ENCODE data around the gene FEN1.
A peak's percentile ranks its signal among the peaks of the same experiment; 100 is the strongest.

FEN1 gene

DNA sequence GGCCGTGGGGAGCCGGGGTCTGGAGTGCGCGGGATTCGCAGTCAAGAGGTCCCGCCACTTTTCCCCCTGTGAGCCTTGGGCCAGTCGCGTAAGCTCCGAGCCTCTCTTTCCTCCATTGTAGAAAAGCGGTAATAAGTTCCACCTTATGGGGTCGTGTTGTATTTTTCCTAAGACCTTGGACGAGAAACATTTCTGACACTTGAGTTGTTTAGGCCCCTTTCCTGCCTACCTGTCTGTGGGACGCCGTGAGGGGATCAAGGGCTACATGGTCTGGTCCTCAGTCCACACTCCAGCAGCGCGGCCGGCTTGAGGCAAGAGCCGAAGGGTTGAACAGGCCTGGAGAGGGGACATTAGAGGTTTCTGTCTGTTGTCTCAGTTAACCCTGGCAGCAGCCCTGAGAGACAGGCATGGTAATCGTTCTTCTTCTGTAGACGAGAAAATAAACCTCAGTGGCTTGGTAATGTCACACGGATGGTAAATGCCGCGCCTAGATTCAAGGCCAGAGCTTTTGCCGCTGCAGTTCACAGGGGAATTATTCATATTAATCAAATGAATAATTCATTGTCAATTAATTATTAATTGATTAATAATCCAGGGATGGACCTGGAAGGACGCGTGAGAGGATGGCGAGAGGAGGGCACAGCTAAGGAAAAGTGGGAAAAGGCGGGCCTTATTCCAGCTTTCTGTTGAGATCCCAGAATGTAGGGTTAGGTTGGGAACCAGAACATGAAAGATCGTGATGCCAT lies 545 bp downstream of the FEN1 start:
- DNase-seq, result no peak

DNA sequence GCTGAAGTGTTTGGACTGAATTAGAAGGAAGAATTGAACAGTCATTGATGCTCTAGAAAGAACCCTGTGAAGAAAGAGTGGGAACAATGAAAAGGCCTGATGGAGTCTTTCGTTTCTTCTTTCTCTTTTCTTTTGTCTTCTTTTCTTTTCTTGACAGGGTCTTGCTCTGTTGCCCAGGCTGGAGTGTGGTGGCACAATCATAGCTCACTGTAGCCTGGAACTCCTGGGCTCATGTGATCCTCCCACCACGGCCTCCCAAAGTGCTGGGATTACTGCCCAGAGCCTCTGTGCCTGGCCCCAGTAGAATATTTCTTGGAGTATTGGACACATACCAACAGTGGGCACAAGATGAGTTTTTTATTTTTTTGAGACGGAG lies 1.1 kb downstream of the FEN1 start:
- DNase-seq, result no peak

GRCh38 chr11:61794579-61794978 lies 1.9 kb downstream of the FEN1 start:
- DNase-seq, result no peak

DNA sequence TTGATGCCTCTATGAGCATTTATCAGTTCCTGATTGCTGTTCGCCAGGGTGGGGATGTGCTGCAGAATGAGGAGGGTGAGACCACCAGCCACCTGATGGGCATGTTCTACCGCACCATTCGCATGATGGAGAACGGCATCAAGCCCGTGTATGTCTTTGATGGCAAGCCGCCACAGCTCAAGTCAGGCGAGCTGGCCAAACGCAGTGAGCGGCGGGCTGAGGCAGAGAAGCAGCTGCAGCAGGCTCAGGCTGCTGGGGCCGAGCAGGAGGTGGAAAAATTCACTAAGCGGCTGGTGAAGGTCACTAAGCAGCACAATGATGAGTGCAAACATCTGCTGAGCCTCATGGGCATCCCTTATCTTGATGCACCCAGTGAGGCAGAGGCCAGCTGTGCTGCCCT lies 2.7 kb downstream of the FEN1 start:
- DNase-seq, result no peak

DNA sequence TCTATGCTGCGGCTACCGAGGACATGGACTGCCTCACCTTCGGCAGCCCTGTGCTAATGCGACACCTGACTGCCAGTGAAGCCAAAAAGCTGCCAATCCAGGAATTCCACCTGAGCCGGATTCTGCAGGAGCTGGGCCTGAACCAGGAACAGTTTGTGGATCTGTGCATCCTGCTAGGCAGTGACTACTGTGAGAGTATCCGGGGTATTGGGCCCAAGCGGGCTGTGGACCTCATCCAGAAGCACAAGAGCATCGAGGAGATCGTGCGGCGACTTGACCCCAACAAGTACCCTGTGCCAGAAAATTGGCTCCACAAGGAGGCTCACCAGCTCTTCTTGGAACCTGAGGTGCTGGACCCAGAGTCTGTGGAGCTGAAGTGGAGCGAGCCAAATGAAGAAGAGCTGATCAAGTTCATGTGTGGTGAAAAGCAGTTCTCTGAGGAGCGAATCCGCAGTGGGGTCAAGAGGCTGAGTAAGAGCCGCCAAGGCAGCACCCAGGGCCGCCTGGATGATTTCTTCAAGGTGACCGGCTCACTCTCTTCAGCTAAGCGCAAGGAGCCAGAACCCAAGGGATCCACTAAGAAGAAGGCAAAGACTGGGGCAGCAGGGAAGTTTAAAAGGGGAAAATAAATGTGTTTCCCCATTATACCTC lies 3.3 kb downstream of the FEN1 start:
- DNase-seq, result no peak

DNA sequence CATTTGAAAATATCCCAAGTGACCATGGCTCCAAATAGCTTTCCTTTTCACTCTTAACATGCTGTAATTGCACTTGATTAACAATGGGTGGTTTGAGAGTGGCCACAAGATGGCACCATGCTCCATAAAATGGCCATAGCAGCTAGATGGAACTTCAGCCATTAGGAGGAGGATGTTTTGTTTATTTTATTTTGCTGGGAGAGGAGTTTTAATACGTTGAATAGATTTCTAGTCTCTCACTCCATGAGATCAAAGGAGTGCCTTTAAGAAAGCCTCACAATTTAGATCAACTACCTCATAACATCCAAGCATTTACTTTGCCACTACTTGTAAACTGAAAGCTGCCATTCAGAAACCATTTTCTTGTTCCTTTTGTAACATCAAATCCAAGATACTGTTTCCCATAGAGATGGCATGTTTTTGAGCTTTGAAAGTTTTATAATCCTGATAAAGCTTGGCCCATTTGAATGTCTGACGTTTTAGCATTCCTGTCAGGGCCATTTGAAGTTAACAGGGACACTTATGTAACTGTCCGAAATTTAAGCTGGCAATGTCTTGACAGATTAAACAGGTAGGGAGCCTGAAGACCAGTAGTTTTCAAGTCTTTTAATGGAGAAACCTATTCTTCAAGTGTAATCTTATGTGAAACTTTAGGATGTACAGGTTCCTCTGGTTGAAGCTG lies 4.7 kb downstream of the FEN1 start:
- peak in 50 of 58 donors; percentile 4 to 87 (median 56) for DNase-seq

DNA sequence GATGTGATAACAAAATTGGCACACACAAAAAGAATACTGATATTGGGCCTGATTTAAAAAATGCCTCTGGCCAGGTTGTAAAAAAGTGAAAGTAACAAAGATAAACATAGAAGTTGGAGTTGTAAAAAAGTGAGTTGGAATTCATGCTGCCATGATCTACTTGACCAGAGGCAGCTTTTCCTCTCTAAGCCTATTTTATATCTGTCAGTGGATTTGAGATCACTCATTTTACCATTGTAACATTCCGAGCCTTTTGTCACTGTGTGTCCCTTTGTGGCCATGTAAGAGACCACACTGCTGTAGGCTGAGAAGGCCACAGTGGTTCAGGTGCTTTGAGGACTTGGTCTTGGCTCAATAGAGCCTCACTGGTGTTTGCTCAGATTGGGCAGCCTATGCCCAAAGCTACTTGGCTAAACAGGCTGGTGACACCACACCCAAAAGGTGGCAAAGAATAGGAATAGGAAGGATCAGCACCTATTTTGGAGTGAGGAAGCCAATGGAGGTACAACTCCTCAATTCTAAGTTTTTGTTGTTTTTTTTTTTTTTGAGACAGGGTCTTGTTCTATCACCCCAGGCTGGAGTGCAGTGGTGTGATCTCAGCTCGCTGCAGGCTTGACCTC lies 7.1 kb downstream of the FEN1 start:
- no peak for DNase-seq

DNA sequence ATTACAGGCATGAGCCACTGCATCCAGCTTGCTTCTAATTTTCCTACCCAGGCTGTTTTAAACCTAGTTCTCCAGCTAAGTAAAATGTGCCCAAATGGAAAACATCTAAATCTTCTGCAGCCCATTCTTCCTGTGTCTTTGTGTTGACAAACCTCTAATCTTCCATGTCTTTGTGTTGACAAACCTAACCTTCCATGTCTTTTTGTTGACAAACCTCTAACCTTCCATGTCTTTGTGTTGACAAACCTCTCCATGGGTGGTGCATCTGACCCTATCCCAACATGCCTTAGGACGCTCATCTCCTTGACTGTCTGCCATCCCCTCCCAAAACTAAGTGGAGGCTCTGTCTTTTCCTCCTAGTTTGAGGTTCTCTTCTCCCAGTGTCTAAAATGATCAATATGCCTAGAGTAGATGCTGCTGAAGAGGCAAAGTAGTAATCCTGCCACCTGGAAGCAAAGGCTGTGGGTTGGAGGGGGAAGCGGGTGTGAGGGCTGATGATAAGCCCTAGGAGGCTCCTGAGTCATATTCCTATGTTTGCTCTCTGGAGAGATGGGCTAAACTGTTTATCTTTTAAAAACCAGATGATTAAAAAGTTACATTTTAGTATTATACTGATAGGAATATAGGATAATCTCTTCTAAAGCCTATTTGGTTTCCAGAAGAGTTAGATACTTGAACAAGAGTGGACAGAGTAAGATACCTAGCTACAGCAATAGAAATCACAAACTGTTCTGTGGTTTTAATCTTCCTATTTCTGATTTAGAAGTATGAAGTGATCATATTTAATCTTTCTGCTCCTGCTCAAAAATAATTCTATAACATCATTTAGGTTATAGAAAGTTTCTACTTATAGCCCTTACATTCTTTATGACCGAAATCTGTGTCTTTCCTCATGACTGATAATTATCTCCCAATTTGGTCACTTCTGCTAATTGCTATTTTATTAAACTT lies 7.9 kb downstream of the FEN1 start:
- no peak for DNase-seq

DNA sequence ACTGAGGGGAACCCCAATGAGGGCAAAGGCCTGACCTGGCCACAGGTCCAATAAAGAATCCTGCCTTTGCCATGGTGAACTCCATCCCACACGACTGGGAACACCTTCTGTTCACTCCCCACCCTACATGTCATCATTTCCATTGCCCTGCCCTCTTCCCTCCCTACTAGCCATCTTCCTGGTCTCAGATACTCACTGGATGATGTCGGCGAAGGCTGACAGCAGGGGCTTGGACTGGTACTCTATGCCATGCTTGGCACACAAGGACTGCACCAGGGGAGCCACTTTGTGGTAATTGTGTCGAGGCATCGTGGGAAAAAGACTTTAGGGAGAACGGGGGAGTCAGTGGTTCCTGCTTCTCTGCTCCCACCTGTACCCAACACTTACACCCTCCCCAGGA lies 9.9 kb downstream of the FEN1 start:
- DNase-seq, result no peak

DNA sequence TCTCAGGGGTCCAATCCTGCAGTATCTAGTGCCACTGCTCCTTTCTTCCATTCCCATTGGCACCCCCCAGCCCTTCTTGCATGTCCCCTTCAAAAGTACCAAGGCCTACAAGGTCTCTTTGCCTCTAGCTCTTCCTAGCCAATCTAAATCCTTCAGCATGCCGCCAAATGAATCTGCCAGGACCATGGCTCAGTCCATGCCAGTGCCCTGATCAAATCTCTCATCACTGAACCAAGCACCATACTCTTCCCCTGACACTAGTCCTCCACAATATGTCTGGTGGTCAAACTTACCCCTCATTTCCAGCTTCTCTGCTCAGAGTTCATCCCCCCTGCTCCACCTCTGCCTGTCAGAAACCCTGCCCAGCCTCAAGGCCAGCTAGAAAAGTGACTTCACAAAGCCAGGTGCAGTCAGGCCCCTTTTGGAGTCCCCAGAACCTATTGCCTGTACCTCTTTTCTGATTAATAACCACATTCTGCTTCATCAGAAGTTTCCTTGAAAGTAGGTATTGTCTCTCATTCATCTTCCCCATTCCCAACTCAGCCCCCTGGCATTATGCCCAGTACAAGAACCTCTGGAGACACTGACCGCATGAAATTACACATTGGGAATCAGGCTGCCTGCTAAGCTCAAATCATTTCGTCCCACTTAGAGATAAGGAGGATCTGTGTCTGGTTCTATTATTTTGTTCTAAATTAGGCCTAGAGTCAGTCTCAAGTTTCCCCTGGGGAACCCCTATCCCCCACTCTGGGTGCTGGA lies 11.4 kb downstream of the FEN1 start:
- peak in 1 of 58 donors; percentile 29 for DNase-seq

DNA sequence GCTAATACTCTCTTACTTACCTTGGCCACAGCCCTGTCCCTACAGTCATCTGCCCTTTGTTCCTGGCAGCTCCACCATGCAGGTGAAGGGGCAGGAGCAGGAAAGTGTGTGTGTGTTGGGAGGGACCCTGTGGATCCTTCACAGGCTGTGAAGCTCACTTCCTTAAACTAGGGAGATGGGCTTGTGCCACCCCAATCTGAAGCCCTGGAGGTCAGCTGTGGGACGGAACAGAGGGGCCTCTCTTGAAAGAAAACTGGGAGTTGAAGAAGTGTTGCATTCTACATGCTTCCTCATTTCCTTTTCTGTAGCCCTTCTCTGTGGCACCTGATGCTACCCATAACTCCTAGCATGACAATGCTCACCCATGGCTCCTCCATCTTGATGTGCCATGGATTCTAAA lies 12.4 kb downstream of the FEN1 start:
- DNase-seq, result no peak

GRCh38 chr11:61806785-61807184 lies 14.1 kb downstream of the FEN1 start:
- DNase-seq, result no peak

GRCh38 chr11:61810671-61811175 lies 18.0 kb downstream of the FEN1 start:
- DNase-seq, result no peak

GRCh38 chr11:61811831-61812230 lies 19.1 kb downstream of the FEN1 start:
- DNase-seq, result no peak

DNA sequence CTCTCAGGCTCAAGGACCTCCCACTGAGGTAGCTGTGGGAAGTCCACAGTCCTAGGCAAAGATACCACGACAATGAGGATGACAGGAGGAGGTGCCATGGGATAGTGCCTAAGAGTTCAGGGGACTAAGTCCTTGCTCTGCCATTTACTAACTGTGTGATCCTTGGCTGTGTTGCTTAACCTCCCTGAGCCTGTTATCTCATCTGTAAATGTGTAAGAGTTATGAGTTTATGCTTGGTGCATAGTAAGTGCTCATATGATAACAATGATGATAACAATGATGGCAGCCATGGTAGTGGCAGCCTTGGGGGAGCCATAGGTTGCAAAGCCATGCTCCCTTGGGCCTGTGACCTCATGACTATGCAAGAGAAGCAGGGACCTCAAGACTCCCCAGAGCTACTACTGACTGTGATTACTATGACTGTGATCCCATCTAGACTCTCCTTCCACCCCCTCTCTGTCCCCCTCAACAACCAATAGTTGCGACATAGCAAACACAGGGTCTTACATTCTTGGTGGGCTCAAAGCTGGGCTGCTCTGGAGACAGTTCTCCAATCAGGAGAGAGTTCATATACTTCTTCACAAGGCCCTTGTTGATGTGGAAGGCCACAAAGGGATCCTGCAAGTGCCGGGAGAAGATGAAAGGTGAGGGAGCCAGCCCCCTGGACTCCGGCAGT lies 20.2 kb downstream of the FEN1 start:
- no peak for DNase-seq

DNA sequence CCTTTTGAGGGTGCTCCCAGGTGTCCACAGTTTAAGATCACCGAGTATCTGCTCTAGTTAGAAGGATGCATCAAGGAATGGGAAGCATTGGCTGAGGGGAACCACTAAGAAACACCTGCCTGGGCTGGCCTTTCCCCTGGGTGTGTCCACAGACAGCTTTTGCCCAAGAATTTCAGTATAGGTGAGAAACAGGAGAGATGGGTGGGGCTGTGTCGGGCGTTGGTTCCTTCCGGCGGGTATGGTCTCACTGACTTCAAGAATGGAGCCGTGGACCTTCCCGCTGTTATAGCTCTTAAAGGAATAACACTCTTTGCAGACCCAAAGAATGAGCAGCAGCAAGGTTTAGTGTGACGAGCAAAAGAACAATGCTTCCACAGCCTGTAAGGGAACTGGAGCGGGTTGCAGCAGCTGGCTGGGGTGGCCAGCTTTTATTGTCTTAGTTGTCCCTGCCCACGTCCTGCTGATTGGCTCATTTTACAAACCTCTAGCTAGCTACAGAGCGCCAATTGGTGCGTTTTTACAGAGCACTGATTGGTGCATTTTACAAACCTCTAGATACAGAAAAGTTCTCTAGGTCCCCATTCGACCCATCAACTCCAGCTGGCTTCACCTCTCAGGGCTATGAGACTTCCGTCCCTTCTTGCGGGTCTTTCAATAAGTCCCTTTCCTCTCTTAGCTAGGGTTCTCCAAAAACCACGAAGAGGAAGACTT lies 21.7 kb downstream of the FEN1 start:
- peak in 45 of 58 donors; percentile 19 to 82 (median 56) for DNase-seq

- peak; percentile 58 to 99 (median 96) for DNase-seq
These were observed 22.5 kb downstream of the FEN1 start for GRCh38 chr11:61814958-61815789.

All from anterior cingulate cortex (tissue), 58 donors.